Measurements from ENCODE around the gene HK1. TPM values are rescaled to one million over a fixed set of nuclear protein-coding genes. Genes with fewer than 3 reads are reported as not detected.

HK1 gene
- total RNA-seq, 1 donor from 2014 or later: 95.0 TPM

DNA sequence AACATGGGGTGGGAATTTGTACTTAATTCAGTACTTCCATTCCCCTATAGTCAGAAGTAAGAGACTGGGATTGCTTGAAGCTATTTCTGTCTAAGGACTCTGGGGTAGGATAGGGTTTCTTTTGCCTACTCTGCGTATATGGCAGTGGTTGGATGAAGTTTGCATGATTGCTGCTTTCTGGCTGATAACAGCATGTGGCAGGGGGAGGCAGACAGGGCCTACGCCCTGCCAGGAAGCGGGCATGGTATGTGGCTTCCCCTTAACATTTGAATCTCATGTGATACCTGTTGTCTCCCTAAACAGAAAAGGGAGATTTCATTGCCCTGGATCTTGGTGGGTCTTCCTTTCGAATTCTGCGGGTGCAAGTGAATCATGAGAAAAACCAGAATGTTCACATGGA is 81.3 kb downstream of the HK1 start:
- H3K27me3 ChIP-seq (ENCODE audit: insufficient read depth, low read length): no peaks in the 10 kb centered on the region
- H3K4me3 Mint-ChIP-seq (ENCODE audit: unreplicated experiment): no peak overlapping the region

DNA sequence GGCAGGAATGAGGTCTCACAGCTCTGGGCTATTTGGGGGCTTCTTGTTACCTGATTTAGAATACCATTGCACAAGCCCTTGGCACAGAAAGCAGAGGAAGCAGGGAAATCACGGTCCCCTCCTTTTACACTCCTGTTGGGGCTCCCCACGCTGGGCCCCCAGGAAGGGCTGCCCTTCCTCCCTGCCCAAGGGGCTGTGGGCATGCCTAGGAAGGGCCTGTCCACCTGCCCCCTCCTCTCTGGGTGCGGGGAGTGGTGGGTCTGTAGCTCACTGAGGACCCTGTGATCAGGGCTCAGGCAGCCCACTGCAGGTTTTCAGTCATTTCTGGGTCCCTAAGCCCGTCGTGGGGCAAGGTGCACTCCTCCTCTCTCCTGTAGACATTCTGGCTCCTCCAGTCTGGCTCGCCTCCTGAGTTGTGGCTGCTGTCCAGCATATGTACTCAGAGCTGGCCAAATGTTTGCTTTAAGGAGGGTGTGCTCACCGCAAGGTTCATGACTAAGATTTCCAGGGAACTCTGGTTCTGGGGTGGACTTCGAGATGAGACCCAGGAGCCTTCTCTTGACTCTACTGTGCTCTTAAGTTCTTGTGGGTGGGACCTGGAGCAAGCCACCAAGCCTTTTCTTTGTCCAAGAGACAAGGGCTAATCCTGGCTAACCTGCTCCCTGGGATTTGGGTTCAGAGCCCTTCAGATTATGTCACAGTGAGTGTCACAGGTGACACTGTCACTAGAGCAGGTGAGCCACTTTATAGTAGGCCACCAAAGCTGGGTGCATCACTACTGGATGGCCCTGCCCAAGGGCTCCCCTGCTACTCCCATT is 82.4 kb downstream of the HK1 start:
- Histone ChIP-seq H3K9ac (ENCODE audit: low read length) (no peak overlapping the region), H3K4me2 (ENCODE audit: low read length) (peak overlapping the region; percentile 44), H3K27me3 (ENCODE audit: insufficient read depth, low read length) (no peaks in the 10 kb centered on the region), H3K4me1 (ENCODE audit: insufficient read depth, low read length) (peaks cover 30% of the 10 kb centered on the region), H3K9me3 (ENCODE audit: insufficient read depth, low read depth, low read length) (no peaks in the 10 kb centered on the region), H3K36me3 (ENCODE audit: insufficient read depth, low read length) (peaks cover 5% of the 10 kb centered on the region), H3K4me3 (ENCODE audit: insufficient read depth, low read depth, low read length) (no peak overlapping the region), H3K27ac (ENCODE audit: low read depth, low read length) (no peak overlapping the region), H3K79me2 (ENCODE audit: insufficient read depth, low read length) (peaks cover 38% of the 10 kb centered on the region), H4K20me1 (ENCODE audit: insufficient read depth, low read length) (peaks cover 72% of the 10 kb centered on the region), H2AFZ (ENCODE audit: low read depth, low read length) (no peak overlapping the region)
- Mint-ChIP-seq H3K27ac (ENCODE audit: unreplicated experiment) (no peak overlapping the region), H3K36me3 (ENCODE audit: low read depth, unreplicated experiment) (peaks cover 9% of the 10 kb centered on the region), H3K27me3 (ENCODE audit: low read depth, unreplicated experiment) (no peaks in the 10 kb centered on the region), H3K4me1 (ENCODE audit: low read depth, unreplicated experiment) (peaks cover 6% of the 10 kb centered on the region), H3K9me3 (ENCODE audit: unreplicated experiment) (no peaks in the 10 kb centered on the region), H3K4me3 (ENCODE audit: unreplicated experiment) (no peak overlapping the region)
- TF ChIP-seq, protein P1, sequence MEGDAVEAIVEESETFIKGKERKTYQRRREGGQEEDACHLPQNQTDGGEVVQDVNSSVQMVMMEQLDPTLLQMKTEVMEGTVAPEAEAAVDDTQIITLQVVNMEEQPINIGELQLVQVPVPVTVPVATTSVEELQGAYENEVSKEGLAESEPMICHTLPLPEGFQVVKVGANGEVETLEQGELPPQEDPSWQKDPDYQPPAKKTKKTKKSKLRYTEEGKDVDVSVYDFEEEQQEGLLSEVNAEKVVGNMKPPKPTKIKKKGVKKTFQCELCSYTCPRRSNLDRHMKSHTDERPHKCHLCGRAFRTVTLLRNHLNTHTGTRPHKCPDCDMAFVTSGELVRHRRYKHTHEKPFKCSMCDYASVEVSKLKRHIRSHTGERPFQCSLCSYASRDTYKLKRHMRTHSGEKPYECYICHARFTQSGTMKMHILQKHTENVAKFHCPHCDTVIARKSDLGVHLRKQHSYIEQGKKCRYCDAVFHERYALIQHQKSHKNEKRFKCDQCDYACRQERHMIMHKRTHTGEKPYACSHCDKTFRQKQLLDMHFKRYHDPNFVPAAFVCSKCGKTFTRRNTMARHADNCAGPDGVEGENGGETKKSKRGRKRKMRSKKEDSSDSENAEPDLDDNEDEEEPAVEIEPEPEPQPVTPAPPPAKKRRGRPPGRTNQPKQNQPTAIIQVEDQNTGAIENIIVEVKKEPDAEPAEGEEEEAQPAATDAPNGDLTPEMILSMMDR (IDR thresholded peaks at IDR 0.05; ENCODE audit: insufficient read depth, low read depth, low read length): no peak
- TF ChIP-seq EZH2 (IDR thresholded peaks at IDR 0.05; ENCODE audit: insufficient read depth, low read length): no peak
- peak; percentile 92 for DNase-seq (ENCODE audit: low read depth)
- peak; percentile 9 for FAIRE-seq

More for the DNA sequence above, 81.3 kb downstream of the HK1 start:
- DNase-seq (ENCODE audit: low read depth) (no peak), FAIRE-seq (no peak)
- Histone ChIP-seq H2AFZ (ENCODE audit: low read depth, low read length) (no peak overlapping the region), H3K27ac (ENCODE audit: low read depth, low read length) (no peak overlapping the region), H3K4me2 (ENCODE audit: low read length) (no peak overlapping the region), H3K36me3 (ENCODE audit: insufficient read depth, low read length) (no peaks in the 10 kb centered on the region), H3K4me1 (ENCODE audit: insufficient read depth, low read length) (peaks cover 30% of the 10 kb centered on the region), H3K9ac (ENCODE audit: low read length) (no peak overlapping the region), H3K9me3 (ENCODE audit: insufficient read depth, low read depth, low read length) (no peaks in the 10 kb centered on the region), H3K79me2 (ENCODE audit: insufficient read depth, low read length) (peaks cover 43% of the 10 kb centered on the region), H4K20me1 (ENCODE audit: insufficient read depth, low read length) (peaks cover 70% of the 10 kb centered on the region), H3K4me3 (ENCODE audit: insufficient read depth, low read depth, low read length) (no peak overlapping the region)
- TF ChIP-seq EZH2 (IDR thresholded peaks at IDR 0.05; ENCODE audit: insufficient read depth, low read length): no peak
- TF ChIP-seq, protein P1 (IDR thresholded peaks at IDR 0.05; ENCODE audit: insufficient read depth, low read depth, low read length): no peak
- H3K4me1 Mint-ChIP-seq (ENCODE audit: low read depth, unreplicated experiment): peaks cover 5% of the 10 kb centered on the region
- no peaks in the 10 kb centered on the region for H3K9me3 Mint-ChIP-seq (ENCODE audit: unreplicated experiment)
- no peaks in the 10 kb centered on the region for H3K27me3 Mint-ChIP-seq (ENCODE audit: low read depth, unreplicated experiment)
- H3K27ac Mint-ChIP-seq (ENCODE audit: unreplicated experiment): no peak overlapping the region
- peaks cover 12% of the 10 kb centered on the region for H3K36me3 Mint-ChIP-seq (ENCODE audit: low read depth, unreplicated experiment)

DNA sequence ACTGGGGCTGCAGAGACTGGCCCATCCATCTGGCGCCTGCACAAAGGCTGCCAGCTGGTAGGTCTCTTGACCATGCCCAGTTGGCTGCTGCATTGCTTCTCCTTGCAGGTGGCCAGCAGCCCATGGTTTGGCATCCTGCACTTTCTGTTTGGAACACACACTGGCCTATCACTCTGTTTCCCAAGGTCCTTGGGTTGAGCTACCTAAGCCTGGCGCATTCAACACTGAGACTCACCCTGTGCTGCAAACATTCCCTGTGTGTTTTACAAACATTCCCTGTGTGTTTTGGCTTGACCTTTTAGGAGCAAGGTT is 83.0 kb downstream of the HK1 start:
- no peaks in the 10 kb centered on the region for H3K27me3 ChIP-seq (ENCODE audit: insufficient read depth, low read length)
- Mint-ChIP-seq H3K4me1 (ENCODE audit: low read depth, unreplicated experiment) (peaks cover 6% of the 10 kb centered on the region), H3K27ac (ENCODE audit: unreplicated experiment) (no peak overlapping the region), H3K27me3 (ENCODE audit: low read depth, unreplicated experiment) (no peaks in the 10 kb centered on the region), H3K9me3 (ENCODE audit: unreplicated experiment) (no peaks in the 10 kb centered on the region), H3K36me3 (ENCODE audit: low read depth, unreplicated experiment) (peaks cover 7% of the 10 kb centered on the region), H3K4me3 (ENCODE audit: unreplicated experiment) (no peak overlapping the region)
- TF ChIP-seq EZH2 (IDR thresholded peaks at IDR 0.05; ENCODE audit: insufficient read depth, low read length): no peak
- TF ChIP-seq, protein P1 (IDR thresholded peaks at IDR 0.05; ENCODE audit: insufficient read depth, low read depth, low read length): no peak
- H3K79me2 ChIP-seq (ENCODE audit: insufficient read depth, low read length): peaks cover 35% of the 10 kb centered on the region
- no peaks in the 10 kb centered on the region for H3K9me3 ChIP-seq (ENCODE audit: insufficient read depth, low read depth, low read length)
- no peak overlapping the region for H3K4me3 ChIP-seq (ENCODE audit: insufficient read depth, low read depth, low read length)
- H2AFZ ChIP-seq (ENCODE audit: low read depth, low read length): no peak overlapping the region
- H3K9ac ChIP-seq (ENCODE audit: low read length): no peak overlapping the region
- H3K36me3 ChIP-seq (ENCODE audit: insufficient read depth, low read length): peaks cover 6% of the 10 kb centered on the region
- H3K27ac ChIP-seq (ENCODE audit: low read depth, low read length): no peak overlapping the region
- DNase-seq (ENCODE audit: low read depth) (no peak), FAIRE-seq (no peak)
- H3K4me2 ChIP-seq (ENCODE audit: low read length): peak overlapping the region; percentile 44
- H3K4me1 ChIP-seq (ENCODE audit: insufficient read depth, low read length): peaks cover 30% of the 10 kb centered on the region
- peaks cover 69% of the 10 kb centered on the region for H4K20me1 ChIP-seq (ENCODE audit: insufficient read depth, low read length)

Measured in astrocyte (in vitro differentiated cells and primary cell).